NCI-H526 (cell line): ENCODE measurements around the gene KRT85.

Source experiments
- DNase-seq, 2 experiments: peaks; one replicate each; lab custom pipeline; 2025; lab: John Stamatoyannopoulos, UW

The KRT85 gene

DNA sequence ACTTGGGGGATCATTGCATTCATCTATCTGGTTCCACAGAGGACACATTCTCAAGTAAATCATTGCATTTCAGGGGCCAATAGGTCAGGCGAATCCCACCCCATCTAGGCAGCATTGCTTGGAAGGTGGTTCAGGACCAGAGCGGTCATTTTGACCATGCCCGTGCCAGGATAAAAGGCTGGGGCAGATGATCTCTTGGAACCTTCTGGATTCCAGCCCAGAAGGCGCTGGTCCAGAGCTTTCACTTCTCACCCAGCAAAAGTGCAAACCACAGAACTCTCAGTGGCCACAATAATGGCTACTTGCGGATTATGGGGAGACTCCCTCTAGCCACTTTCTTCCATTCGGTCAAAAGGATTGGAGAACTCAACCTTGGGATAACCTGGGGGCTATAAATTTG, 595 bp upstream of the KRT85 start:
- DNase-seq, result no peak

DNA sequence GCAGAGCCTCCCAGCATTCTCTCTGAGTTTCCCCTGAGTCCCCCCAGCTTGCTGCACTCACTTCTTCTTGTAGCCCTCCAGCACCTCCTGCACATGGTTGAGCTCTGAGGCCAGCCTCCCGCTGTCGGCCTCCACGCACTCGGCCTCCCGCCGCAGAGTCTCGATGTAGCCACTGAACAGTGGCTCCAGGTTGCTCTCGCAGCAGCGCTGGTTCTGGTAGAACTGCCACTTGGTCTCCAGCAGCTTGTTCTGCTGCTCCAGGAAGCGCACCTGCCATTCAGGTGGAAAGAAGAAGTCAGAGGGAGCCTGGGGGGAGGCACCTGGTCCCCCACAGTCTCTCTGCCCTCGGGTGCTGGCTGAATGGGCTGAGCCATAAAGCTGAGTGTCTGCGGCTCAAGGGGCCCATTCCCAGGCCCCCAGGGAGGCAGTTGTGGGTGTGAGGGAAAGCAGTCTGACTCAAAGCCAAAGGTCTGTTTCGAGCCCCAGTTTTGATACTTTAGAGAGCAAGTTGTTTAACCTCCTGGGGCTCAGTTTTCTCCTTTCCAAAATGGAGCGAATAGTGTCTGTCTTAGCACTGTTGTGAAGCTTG, 2.3 kb downstream of the KRT85 start:
- no peak for DNase-seq

DNA sequence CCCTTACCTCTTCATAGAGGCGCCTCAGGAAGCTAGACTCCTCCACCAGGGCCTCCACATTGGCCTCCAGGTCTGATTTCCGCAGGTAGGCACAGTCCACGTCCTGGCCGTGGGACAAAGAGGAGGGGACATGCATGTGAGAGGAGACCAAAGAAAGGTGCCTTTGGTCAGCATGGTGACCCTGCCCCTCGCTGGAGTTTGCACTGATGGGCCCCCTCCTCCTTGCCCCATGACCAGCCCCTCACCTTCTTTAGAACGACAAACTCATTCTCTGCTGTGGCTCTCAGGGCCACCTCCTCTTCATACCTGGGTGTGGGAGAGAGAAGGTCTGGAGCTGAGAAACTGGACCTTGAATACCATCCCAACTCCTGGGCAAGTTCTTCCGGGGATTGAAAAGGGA, 3.2 kb downstream of the KRT85 start:
- DNase-seq, result no peak

DNA sequence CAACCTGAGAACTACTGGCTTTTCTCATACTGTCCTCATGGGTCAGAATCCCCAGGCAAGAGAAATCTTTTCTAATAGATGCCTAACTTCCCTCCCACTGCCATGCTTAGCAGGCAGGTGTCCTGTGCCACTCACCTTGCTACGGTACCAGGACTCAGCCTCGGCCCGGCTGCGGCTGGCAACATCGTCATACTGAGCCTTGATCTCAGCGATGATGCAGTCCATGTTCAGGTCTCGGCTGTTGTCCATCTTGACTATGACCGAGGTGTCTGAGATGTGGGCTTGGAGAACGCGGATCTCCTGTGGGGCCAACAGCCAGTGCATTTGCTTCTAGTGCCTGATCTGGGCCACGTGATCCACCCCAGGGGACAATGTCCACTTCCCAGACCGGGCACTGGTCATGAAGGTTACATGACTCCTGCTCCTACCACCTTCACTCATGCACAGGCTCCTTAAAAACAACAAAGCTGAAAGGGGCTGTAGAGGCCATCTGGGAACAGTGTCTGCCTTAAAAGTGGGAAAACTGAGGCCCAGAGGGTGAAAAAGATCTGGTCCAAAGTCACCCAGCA, 4.1 kb downstream of the KRT85 start:
- no peak for DNase-seq

DNA sequence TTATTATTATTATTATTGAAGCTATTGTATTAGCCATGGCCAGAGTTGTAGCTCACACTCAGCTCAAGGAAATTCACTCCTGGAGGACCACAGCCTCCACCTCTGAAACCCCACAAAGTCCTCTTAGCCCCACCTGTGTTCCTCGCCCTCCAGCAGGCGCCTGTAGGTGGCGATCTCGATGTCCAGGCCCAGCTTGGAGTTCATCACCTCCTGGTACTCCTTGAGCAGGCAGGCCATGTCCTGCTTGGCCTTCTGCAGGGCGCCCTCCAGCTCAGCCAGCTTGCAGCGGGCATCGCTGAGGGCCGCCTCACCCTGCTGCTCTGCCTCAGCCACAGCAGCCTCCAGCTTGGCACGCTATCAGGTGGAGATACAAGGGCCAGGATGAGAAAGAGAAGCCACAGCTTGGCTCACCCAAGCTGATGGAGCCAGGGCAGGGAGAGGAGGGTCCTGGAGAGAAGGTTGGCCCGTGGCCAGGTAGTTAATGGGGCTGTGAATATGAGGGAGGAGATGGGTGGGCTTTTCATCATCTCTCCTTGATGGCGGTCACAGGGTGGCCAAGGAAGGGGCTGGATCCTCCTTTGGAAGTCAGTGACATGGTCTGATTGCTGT, 5.1 kb downstream of the KRT85 start:
- no peak for DNase-seq

DNA sequence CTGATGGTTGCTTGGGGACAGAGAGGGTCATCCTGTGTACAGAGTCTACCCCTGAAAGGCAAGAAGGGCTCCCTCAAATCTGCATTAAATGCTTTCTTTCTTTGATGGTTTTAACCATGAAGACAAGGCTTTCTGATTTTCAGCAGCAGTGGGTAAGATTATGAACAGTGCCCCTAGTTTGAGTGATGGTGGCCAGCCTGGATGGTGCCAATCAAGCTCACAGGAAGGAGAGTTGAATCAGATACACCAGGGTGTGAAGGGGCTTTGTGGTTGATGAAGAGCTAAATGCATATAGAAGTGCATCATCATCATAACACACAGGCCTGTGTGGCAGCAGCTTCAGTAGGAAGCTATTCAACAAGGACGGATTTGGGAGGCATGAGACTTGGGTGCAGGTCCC, 5.7 kb downstream of the KRT85 start:
- no peak for DNase-seq

DNA sequence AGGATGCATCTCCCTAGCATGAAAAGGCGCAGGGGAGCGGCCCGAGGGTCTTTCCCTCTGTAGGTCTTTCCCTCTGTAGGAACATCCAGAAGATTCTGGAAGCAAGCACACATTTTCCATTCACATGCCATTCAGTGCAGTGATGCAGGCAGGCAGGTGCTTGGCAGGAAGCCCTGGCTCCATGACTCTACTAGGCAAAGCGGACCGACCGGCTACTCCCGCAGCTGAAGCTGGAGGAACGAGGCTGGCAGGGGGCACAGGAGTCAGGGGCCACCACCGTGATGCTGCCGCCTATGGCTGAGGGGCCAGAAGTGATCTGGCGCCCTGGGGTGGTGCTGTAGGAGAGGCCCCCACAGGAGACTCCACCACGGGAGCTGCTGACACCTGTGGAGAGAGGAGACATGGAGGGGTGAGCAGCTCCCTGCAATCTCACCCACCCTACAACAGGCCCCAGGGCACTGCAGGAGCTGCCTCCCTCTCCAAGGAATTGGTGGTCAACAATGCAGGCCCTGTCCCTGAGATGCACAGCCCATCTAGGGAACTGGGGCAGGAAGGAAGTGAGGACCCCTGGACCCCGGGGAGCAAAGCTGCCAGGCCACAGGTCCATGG, 6.5 kb downstream of the KRT85 start:
- no peak for DNase-seq

DNA sequence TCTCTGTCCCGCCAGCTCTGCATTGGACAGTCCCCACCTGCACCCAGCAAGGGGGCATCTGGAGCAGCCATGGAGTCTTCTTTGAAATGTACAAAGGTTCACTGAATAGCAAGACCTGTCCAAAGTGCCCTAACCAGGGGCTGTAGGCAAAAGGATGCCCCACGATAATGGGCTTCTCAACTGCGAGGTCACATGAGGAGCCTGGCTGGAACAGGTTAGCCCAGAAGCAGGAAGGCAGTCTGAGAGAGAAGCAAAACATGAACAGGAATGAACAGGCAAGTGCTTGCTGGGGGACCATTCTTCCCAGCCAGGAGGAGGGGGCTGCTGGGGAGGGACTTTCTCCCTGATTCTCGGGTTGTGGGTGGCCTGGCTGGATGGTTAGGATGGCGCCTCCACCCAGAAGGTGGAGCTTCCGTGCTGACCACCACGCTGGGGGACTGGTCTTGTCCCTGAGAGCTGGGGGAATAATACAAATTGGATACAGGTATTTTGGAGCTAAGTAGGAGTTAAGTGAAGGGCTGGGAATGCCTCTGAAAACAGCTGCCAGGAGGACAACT, 7.1 kb downstream of the KRT85 start:
- DNase-seq, result no peak

DNA sequence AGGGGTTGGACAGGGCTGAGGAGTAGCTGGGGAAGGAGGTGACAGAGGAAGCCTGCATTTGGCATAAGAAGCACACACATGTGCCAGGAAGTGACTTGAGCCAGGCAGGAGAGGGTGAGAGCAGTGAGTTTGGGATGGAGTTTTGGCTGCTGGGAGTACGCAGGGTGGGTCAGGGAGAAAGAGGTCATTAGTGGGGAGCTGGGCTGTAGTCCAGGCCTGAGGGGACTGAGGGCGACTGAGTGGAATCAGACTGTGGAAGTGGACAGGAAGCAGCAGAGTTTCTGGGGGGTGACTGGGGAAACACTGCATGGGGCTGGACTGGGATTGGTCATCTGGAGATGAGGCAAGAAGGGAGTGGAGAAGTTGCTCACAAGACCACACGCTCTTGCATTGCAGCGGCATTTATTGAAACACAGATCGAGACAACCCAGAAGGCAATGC, 7.6 kb downstream of the KRT85 start:
- DNase-seq, result no peak

DNA sequence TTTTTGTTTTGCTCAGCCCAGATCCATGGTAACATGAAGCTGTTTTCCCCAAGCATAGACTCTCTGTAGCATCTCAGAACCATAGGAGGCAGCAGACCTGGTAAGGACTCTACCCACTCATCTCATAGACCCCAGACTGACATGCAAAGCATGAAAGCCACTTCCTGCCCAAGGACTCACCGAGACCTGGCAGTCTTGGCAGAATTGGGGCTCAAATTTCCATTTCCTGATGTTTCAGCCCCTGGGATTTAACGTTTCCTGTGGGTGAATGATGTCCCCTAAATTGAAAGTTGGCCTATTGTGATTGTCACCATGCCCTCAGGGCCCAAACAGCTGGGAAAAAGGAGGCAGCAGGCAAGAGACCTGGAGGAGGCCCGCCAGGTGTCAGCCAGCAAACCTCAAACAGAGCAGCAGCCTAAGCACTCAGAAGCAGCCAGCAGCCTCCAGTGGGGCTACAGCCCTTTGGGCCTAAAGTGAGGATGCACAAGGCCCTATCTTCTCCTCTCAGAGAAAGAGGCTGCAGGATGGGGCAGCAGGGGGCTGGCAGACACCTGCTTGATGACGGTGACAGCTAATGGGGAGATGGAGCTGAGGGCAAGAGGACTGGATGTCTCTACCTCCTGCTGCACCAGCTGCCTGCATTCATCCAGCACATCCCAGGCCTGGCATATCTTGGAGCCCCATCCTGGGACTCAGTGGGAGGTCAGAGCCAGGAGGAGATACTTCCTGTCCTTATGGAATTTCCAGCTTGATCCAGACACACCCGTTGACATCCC, 8.5 kb downstream of the KRT85 start:
- peak; percentile 58 to 67 for DNase-seq

DNA sequence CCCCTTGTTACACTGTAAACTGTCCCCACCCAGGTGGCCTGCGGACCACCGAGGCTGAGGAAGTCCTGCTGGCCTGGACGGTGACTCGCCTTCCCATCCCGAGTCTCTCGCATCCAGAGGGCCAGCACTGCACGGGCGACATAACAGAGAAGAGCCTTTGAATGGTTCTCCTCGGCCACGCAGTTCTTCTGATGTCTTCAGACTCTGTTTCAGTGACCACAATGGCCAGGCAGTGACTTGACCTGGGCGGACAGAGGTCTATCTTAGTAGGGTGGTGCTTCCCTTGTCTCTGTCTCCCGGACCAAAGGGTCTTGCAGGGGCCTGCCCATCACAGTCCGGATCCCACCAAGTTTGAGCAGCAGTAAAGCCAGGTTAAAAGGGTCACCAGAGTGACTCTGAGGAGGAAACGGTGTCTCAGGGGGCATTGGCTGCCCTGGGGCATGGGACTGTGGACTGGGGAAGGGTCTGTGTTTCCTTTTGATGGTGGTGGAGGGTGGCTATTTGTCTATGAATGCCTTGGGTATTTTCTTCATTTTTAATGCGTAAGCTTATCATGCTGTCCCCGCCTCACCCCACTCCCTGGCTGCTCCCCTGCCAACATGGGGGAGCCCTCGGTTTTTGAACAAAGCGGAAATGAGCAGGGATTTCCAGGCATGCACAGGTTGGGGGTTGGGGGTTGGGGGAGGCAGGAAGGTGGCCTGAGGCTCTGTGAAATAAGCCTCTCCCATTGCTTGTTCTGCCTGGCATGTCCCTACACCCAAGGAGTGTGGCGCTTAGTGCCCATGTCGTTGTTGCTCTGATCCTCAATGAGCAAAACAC, 10.3 kb downstream of the KRT85 start:
- no peak for DNase-seq

DNA sequence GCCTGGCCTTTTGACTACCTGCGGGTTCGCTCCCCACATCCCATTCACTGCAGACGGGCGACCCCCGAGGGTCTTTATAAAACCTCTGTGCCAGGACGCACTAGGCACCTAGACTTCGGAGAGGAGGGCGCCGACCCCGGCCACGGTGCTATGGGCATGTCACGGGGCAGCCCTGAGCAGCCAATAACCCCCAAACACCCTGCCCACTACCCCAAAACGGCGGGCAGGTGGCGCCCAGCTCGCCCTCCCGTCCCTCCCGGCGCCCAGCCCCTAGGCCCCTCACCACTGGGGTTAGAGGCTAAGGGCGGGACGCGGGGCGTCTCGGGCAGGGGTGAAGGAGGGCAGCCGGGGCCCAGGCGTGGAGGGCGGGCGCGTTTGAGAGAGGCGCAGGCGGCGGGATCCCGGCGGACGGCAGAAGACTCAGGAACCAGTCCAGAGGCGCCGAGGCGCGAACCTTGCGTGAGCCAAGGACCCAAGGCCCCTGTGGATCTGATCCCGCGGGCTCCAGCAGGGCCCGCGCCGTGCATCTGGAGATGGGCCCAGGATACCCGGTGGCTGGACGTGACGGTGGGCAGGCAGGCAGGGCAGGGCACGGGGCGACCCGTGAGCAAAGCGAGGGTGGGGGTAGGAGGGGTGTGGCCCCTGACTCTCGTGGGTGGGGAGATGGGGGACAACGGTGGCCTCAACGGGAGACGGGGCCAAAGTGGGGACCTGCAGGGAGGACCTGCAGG, 11.1 kb downstream of the KRT85 start:
- no peak for DNase-seq

DNA sequence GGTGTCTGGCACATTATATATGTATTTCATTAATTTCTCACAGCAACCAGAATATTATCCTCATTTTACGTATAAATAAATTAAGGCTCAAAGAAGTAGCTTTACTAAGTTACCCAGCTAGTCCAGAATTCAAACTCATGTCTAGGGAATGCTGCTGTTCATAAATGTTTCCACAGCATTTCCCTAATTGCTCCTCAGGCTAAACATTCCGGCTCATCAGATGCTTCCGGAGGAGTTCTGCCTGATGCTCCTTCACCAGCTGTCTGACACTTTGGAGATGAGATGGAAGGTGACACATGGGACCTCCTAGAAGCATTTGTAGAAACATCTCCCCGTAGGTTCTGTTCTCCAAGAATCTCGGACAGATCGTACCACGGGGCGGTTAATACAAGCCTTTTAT, 12.1 kb downstream of the KRT85 start:
- DNase-seq, result no peak

DNA sequence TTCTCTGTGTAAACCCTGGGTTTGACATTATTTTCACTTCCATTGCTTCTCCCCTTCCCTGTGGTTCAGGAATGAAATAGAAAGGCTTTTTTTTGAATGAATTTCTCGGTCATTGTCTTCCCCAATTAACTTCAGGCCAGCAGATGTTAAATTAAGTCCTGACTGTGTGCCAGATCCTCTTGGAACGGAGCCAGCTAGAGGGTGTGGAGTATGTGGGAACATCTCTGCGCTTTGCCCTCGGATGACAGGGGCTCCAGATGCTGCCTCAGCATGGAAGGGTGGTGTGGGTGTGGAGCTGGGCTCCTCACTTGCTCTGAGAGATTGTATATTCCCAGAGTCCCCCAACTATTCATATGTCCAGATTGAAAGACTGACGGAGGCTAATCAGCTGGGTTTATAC, 13.1 kb downstream of the KRT85 start:
- no peak for DNase-seq

DNA sequence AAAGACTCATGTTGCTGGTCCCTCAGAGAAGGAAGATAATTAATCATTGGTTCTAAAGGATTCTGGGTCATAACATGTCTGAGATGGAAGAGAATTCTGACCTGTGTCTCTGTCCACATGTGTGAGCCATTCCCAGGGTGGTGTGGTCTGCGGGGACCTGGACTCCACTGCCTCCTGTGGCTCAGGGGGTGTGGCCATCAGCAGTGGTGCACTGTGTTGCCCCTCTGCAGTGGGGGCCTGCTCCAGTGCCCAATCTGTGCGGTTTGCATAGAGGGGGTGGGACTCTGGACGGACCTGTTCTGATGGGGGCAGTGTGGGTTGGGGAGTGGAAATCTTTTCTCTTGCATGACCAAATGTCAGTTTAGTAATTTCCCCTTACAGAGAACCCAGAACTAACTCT, 13.5 kb downstream of the KRT85 start:
- DNase-seq, result no peak

DNA sequence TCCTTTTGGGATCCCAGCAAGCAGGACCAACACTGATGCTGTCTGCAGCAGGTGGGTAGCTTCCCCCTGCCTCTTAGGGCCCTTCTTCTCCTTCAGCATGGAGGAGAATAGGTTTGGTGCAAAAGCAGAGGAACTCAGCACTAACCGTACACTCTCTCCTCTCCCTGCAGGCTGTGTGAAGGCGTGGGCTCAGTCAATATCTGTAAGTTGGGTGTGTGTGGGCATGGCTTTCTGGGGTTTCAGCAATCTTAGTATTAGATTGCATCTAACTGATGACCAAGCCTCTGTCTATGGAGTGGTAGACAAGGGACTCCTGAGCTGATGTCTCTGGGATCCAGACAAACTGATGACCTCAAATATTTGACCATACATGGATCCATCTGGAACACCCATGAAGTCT, 14.3 kb downstream of the KRT85 start:
- no peak for DNase-seq

DNA sequence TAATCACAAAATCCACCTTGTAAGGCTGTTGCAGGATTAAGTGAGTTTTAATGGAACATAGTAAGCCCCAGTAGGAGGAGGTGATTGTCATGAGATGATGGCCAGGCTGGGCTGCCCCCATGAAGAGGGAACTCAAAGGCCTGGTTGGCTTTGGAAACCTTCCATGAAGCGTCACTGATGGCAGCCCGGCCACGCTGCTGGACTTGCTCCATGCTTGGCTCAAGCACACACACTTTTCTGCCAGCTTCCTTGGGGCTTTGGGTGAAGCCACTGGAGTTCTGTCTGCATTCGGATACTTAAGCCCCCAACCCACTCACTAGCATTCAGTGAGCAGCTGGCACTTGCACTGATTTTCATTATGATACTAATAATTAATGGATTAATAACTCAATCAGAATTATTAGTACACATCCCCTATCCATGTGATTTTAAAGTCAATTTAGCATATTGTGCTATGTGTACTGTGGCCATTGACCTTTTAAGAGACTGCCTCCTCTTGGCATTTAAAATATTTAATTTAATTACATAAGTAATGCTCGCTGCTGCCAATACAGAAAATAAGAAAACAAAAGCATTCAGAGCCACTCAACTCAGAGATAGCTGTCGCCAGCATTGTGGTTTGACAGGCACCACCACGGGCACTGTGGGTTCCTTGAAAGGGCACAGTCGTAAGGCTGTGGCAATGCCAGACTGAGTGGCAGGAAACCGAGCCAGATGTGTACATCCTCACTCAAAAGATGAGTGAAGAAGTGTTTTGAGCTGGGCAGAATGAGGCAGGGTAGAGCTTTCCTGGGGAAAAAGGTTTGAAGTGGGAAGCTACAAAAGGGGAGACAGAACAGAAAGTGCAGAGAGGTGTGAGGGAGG, 15.9 kb downstream of the KRT85 start:
- DNase-seq, result no peak

DNA sequence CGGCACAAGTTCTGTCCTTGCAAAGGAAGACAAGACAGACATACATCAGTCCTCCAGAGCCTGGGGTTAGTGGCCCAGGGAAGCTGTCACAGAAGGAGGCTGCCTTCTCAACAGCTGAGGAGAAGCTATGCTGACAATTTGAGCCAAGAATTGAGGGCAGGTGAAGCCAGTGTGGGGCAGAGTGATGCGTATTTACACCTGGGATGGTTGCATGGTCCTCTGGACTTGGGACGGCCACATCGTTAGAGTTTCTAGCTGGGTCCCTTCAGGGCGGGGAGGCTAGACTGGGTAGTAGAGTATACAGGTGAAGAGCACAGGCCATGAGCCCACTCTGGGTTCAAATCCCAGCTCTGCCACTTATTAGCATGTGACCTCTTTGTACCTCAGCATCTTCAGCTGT, 16.5 kb downstream of the KRT85 start:
- no peak for DNase-seq

DNA sequence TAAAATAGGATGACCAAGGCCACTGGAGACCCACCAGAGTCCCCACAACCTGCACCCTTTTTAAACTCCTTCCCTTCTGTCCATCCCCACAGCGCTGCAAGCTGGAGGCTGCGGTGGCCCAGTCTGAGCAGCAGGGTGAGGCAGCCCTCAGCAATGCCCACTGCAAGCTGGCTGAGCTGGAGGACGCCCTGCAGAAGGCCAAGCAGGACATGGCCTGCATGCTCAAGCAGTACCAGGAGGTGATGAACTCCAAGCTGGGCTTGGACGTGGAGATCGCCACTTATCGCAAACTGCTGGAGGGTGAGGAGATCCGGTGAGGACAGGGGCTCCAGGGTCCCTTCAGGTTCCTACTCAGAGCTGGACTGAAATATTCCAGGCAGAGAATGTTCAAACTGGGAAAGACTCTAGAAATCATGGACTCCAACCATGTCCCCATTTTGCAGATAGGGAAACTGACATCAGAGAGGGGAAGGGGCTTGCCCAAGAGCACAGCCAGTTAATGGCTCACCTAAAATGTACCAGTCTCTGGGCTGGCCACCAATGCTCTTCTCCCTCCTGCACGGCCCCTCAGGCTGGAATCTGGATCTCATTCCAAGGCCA, 17.2 kb downstream of the KRT85 start:
- DNase-seq, result no peak
